Head of caudate nucleus (tissue), 42 donors: ENCODE data around the gene C7.

Experiments used
- DNase-seq, 42 donors: peaks; one replicate each; pipeline versions ENCODE4 v3.0.0 to v3.0.0-alpha.2; 2020 to 2021; ENCODE audit warnings: mixed read lengths in 7 of 42
- intact Hi-C: fragments of 100-400 bp; cut with DNase I; formaldehyde crosslinking; loops from one replicate; pipeline ENCODE4 v1.15.0; 2022

The C7 gene

GRCh38 chr5:40911266-40911665 lies 2.0 kb downstream of the C7 start:
- intact Hi-C loops: no loop called here
- DNase-seq: no peak

- intact Hi-C loops: no loop called here
- DNase-seq: no peak
Measured at GRCh38 chr5:40914835-40915234, 5.5 kb downstream of the C7 start.

- intact Hi-C loops: no loop called here
- no peak for DNase-seq
Measured at GRCh38 chr5:40915341-40915926, 6.1 kb downstream of the C7 start.

- intact Hi-C loops: no loop called here
- DNase-seq: no peak
Measured at GRCh38 chr5:40916226-40916625, 6.9 kb downstream of the C7 start.

GRCh38 chr5:40928886-40929448 lies 19.7 kb downstream of the C7 start:
- intact Hi-C loops: no loop called here
- no peak for DNase-seq

- intact Hi-C loops: no loop called here
Measured at GRCh38 chr5:40932766-40933165, 23.5 kb downstream of the C7 start.

GRCh38 chr5:40937075-40937474 lies 27.8 kb downstream of the C7 start:
- no peak for DNase-seq
- intact Hi-C loops: no loop called here

More at GRCh38 chr5:40932766-40933165, 23.5 kb downstream of the C7 start:
- no peak for DNase-seq

- intact Hi-C loops: no loop called here
- no peak for DNase-seq
Measured at GRCh38 chr5:40939753-40940152, 30.5 kb downstream of the C7 start.

- intact Hi-C loops: no loop called here
Measured at GRCh38 chr5:40945111-40945510, 35.8 kb downstream of the C7 start.

GRCh38 chr5:40955313-40955712 lies 46.0 kb downstream of the C7 start:
- intact Hi-C loops: no loop called here
- no peak for DNase-seq

More at GRCh38 chr5:40945111-40945510, 35.8 kb downstream of the C7 start:
- DNase-seq: no peak

GRCh38 chr5:40957048-40957447 lies 47.8 kb downstream of the C7 start:
- intact Hi-C loops: no loop called here
- no peak for DNase-seq

GRCh38 chr5:40958811-40959210 lies 49.5 kb downstream of the C7 start:
- no peak for DNase-seq
- intact Hi-C loops: no loop called here

GRCh38 chr5:40960037-40960436 lies 50.7 kb downstream of the C7 start:
- intact Hi-C loops: no loop called here
- DNase-seq: no peak

- intact Hi-C loops: no loop called here
- no peak for DNase-seq
Measured at GRCh38 chr5:40962207-40962955, 53.1 kb downstream of the C7 start.

- intact Hi-C loops: no loop called here
Measured at GRCh38 chr5:40972434-40972833, 63.1 kb downstream of the C7 start.

GRCh38 chr5:40973364-40974004 lies 64.2 kb downstream of the C7 start:
- DNase-seq: no peak
- intact Hi-C loops: no loop called here

More at GRCh38 chr5:40972434-40972833, 63.1 kb downstream of the C7 start:
- no peak for DNase-seq

- no peak for DNase-seq
- intact Hi-C loops: no loop called here
Measured at GRCh38 chr5:40976041-40976440, 66.7 kb downstream of the C7 start.

GRCh38 chr5:40976836-40977235 lies 67.5 kb downstream of the C7 start:
- intact Hi-C loops: no loop called here
- no peak for DNase-seq

- no peak for DNase-seq
- intact Hi-C loops: no loop called here
Measured at GRCh38 chr5:40981420-40981819, 72.1 kb downstream of the C7 start.

- intact Hi-C loops: no loop called here
- no peak for DNase-seq
Measured at GRCh38 chr5:40983781-40984180, 74.5 kb downstream of the C7 start.
